ENCODE data around the gene RNF34. TPM values are rescaled to one million over a fixed set of nuclear protein-coding genes. Genes with fewer than 3 reads are reported as not detected.

RNF34 gene
- total RNA-seq, 2 donors from 2014 or later, result 55.5 to 55.8 TPM

DNA sequence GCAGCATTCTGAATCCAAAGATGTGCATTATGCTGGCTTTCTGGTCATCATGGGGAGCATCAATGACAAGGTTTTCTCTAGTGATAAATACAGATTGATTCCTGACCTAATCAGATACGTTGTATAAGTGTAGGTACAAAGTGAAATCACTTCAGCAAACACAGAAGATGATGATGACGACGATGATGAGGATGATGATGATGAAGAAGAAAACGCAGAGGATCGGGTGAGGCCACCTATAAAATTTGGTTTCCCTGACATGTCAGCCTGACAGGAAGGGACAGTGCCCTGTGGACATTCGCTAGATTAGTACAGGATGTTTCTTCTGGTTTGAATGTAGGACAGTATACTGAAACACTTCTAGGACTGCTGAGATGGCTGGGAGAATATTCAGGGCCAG lies 20.2 kb downstream of the RNF34 start:
- no peaks in the 10 kb centered on the region for H3K4me1 ChIP-seq (ENCODE audit: control insufficient read depth in 1 of 2, low read depth in 2 of 2)
- no peak overlapping the region for H3K4me3 ChIP-seq
- no peak overlapping the region for H3K27ac ChIP-seq
- peaks cover 42% of the 10 kb centered on the region for H3K36me3 ChIP-seq
- no peaks in the 10 kb centered on the region for H3K27me3 ChIP-seq (replicated peaks; ENCODE audit: insufficient read depth)
- TF ChIP-seq, protein P1, sequence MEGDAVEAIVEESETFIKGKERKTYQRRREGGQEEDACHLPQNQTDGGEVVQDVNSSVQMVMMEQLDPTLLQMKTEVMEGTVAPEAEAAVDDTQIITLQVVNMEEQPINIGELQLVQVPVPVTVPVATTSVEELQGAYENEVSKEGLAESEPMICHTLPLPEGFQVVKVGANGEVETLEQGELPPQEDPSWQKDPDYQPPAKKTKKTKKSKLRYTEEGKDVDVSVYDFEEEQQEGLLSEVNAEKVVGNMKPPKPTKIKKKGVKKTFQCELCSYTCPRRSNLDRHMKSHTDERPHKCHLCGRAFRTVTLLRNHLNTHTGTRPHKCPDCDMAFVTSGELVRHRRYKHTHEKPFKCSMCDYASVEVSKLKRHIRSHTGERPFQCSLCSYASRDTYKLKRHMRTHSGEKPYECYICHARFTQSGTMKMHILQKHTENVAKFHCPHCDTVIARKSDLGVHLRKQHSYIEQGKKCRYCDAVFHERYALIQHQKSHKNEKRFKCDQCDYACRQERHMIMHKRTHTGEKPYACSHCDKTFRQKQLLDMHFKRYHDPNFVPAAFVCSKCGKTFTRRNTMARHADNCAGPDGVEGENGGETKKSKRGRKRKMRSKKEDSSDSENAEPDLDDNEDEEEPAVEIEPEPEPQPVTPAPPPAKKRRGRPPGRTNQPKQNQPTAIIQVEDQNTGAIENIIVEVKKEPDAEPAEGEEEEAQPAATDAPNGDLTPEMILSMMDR (IDR thresholded peaks at IDR 0.05), result no peak
- DNase-seq (ENCODE audit: low spot score), result no peak
- no peaks in the 10 kb centered on the region for H3K9me3 ChIP-seq
- no peak for ATAC-seq (ENCODE audit: insufficient number of reproducible peaks, low FRiP score, low read depth)

DNA sequence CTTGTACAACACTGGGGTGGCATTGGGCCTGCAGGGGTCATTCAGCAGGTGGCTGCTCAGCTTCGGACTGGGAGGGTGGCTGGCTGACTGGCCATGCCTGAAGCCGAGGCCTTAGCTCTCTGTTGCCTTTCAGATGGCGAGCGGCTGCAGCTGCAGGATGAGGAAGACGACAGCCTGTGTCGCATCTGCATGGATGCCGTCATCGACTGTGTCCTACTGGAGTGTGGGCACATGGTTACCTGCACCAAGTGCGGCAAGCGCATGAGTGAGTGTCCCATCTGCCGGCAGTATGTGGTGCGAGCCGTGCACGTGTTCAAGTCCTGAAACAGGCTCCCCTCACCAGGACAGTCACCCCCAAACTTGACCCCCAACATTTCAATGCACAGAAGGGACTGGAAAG lies 23.3 kb downstream of the RNF34 start:
- no peak overlapping the region for H3K27ac ChIP-seq
- no peak overlapping the region for H3K4me3 ChIP-seq
- no peaks in the 10 kb centered on the region for H3K27me3 ChIP-seq (replicated peaks; ENCODE audit: insufficient read depth)
- H3K36me3 ChIP-seq, result peaks cover 62% of the 10 kb centered on the region
- H3K4me1 ChIP-seq (ENCODE audit: control insufficient read depth in 1 of 2, low read depth in 2 of 2), result no peaks in the 10 kb centered on the region
- TF ChIP-seq, protein P1 (IDR thresholded peaks at IDR 0.05), result no peak
- ATAC-seq (ENCODE audit: insufficient number of reproducible peaks, low FRiP score, low read depth) (no peak), DNase-seq (ENCODE audit: low spot score) (no peak)
- no peaks in the 10 kb centered on the region for H3K9me3 ChIP-seq

DNA sequence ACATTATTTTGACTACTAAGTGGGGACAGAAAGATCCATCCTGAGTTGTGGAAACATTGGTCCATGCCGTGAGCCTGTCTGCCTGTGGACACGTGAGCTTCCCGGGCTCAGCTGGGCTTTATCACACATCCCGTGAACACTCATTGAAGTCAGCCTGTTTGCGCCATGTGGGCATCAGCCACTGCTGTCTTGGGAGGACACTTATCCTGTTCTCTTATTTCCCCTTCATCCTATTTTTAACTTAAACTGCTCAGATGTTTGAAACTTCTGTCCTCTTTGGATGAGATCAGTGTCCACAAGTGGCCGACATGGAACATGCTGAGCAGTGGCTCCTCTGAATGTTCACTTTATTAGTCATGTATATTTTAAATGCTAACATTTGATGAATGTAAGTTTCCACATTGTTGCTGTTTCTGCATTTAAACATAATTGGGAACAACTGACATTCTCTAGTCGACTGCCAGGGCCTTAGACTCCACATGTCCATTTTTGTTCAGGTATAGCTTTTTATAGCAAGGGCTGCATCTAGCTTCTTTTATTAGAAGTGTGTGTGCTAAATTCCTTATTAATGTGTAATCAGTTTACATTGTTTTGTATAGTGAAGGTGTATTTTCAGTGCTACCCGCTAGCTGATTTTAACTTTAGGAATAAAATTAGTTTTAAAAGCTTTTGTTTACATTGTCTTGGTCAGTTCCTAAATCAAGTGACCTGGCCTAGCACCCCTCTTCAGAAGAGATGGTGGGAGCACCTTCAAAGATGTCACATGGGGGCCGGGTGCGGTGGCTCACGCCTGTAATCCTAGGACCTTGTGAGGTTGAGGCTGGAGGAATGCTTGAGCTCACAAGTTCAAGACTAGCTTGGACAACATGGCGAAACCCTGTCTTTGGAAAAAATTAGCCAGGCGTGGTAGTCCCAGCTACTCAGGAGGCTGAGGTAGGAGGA lies 24.0 kb downstream of the RNF34 start:
- no peaks in the 10 kb centered on the region for H3K4me1 ChIP-seq (ENCODE audit: control insufficient read depth in 1 of 2, low read depth in 2 of 2)

DNA sequence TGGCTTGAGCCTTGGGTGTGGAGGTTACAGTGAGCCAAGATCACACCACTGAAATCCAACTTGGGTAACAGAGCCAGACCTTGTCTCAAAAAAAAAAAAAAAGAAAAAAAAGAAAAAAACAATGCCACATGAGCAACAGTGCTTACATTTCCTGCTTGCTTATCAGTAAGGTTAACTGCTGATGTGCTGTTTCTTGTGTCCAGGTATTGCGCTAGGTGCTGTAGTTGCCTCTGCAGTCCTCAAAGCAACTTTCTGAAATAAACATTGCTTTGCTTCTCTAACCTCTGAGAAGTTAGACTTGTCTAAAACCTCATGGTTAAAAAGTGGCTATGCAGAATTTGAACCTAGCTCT lies 24.7 kb downstream of the RNF34 start:
- TF ChIP-seq, protein P1 (IDR thresholded peaks at IDR 0.05), result no peak
- DNase-seq (ENCODE audit: low spot score), result no peak
- H3K36me3 ChIP-seq, result peaks cover 65% of the 10 kb centered on the region
- no peak overlapping the region for H3K27ac ChIP-seq
- H3K4me3 ChIP-seq, result no peak overlapping the region
- no peaks in the 10 kb centered on the region for H3K9me3 ChIP-seq
- H3K27me3 ChIP-seq (replicated peaks; ENCODE audit: insufficient read depth), result no peaks in the 10 kb centered on the region
- H3K4me1 ChIP-seq (ENCODE audit: control insufficient read depth in 1 of 2, low read depth in 2 of 2), result no peaks in the 10 kb centered on the region
- ATAC-seq (ENCODE audit: insufficient number of reproducible peaks, low FRiP score, low read depth), result no peak

More for the DNA sequence above, 24.0 kb downstream of the RNF34 start:
- TF ChIP-seq, protein P1 (IDR thresholded peaks at IDR 0.05), result no peak
- Histone ChIP-seq H3K4me3 (no peak overlapping the region), H3K27me3 (replicated peaks; ENCODE audit: insufficient read depth) (no peaks in the 10 kb centered on the region), H3K36me3 (peaks cover 62% of the 10 kb centered on the region), H3K27ac (no peak overlapping the region), H3K9me3 (no peaks in the 10 kb centered on the region)
- ATAC-seq (ENCODE audit: insufficient number of reproducible peaks, low FRiP score, low read depth), result no peak
- no peak for DNase-seq (ENCODE audit: low spot score)

DNA sequence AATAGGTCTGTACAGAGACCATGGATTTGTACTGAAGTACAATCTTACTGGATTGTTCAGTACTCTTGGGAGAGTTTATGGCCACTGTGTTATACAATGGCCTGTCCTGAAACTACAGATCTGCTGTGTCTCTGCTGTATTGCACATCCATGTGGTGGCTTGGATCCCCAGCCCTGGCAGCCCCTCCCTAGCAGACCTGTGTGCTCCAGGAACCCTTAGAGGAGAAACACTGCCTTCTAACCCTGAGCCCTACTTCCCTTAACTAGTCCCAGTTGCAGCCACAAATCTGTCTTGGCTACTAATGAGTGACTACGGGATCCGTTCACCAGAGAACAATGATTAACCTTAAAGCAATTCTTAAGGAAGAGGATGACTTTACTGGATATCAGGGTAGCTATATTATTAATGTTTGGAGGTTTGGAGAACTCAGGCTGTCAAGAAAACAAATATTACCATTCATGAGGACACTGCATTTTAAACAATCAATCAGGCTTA lies 27.7 kb downstream of the RNF34 start:
- no peak overlapping the region for H3K4me3 ChIP-seq
- H3K27me3 ChIP-seq (replicated peaks; ENCODE audit: insufficient read depth), result no peaks in the 10 kb centered on the region
- H3K27ac ChIP-seq, result no peak overlapping the region
- peaks cover 63% of the 10 kb centered on the region for H3K36me3 ChIP-seq
- no peaks in the 10 kb centered on the region for H3K4me1 ChIP-seq (ENCODE audit: control insufficient read depth in 1 of 2, low read depth in 2 of 2)
- no peaks in the 10 kb centered on the region for H3K9me3 ChIP-seq
- TF ChIP-seq, protein P1 (IDR thresholded peaks at IDR 0.05), result no peak
- no peak for DNase-seq (ENCODE audit: low spot score)
- ATAC-seq (ENCODE audit: insufficient number of reproducible peaks, low FRiP score, low read depth), result no peak
